C4-2B (cell line): ENCODE measurements around the gene HDAC4.
"Not testable (repeated sequence)": the region's sequence is repeated elsewhere in the genome, so short reads cannot be mapped to it uniquely, and the experiment has no call there.

Experiments
- H3K27ac ChIP-seq: fragments of 450-650 bp; 2 replicates; pipeline ENCODE4 v1.5.1; 2017
- ZFX ChIP-seq: fragments of 450-650 bp; IDR thresholded peaks from 2 replicates; pipeline ENCODE4 v1.6.1; 2017
- TF ChIP-seq, protein P1 (sequence below): fragments of 450-650 bp; conservative IDR thresholded peaks from 2 replicates; pipeline ENCODE4 v1.5.1; 2017; ENCODE audit warnings: mild to moderate bottlenecking

HDAC4 gene

DNA sequence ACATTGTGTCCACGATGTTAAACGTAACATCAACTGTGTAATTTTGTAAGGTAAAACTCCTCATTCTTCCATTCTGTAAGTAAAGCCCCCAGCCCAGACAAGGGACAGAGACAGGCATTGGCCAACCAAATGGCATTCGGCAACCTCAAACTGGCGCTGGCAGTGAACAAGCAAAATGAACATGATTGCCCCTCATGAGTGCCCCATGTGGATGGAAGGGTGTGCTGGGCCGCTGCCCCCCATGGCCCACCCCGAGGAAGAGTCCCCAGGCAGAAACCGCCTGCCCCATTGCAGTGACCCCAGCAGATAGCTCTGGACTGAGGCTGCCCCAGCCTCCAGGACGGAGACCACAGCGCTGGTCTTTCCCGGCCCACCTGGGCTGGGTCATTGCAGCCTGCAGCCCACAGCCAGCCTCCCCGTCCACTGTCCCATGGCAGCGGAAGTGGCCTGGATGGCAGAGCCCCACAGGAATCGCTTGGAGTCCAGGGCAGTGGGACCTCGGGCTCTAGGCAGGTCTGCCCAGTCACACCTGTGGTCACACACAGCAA lies 220.2 kb downstream of the HDAC4 start:
- no peak for TF ChIP-seq ZFX
- TF ChIP-seq, protein P1, sequence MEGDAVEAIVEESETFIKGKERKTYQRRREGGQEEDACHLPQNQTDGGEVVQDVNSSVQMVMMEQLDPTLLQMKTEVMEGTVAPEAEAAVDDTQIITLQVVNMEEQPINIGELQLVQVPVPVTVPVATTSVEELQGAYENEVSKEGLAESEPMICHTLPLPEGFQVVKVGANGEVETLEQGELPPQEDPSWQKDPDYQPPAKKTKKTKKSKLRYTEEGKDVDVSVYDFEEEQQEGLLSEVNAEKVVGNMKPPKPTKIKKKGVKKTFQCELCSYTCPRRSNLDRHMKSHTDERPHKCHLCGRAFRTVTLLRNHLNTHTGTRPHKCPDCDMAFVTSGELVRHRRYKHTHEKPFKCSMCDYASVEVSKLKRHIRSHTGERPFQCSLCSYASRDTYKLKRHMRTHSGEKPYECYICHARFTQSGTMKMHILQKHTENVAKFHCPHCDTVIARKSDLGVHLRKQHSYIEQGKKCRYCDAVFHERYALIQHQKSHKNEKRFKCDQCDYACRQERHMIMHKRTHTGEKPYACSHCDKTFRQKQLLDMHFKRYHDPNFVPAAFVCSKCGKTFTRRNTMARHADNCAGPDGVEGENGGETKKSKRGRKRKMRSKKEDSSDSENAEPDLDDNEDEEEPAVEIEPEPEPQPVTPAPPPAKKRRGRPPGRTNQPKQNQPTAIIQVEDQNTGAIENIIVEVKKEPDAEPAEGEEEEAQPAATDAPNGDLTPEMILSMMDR = no peak
- no peak overlapping the region for H3K27ac ChIP-seq

DNA sequence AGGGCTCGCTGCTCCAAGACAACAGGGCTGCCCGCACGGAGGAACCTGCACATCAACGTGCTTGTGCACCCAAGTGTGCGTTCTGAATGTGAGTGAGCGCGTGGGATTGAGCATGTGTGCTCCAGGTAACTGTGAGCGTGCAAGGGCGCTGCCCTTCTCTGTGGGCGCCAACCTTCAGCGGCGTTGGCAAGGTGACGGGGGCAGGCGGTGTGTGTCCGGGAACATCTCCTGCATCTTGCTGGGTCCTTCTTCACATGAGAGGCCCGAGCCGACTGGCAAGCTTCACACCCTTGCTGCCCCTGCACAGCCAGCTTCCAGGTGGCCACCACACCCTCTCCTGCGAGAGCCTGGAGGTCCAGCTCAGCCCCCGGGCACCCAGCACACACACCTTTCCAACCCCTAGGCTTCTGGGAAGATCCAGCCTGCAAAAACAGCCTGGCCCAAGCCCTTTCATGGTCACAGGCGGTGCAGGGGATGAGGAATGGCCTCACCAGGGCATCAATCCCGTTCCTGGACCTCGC lies 220.9 kb downstream of the HDAC4 start:
- TF ChIP-seq ZFX = no peak
- TF ChIP-seq, protein P1 = no peak
- H3K27ac ChIP-seq = no peak overlapping the region

DNA sequence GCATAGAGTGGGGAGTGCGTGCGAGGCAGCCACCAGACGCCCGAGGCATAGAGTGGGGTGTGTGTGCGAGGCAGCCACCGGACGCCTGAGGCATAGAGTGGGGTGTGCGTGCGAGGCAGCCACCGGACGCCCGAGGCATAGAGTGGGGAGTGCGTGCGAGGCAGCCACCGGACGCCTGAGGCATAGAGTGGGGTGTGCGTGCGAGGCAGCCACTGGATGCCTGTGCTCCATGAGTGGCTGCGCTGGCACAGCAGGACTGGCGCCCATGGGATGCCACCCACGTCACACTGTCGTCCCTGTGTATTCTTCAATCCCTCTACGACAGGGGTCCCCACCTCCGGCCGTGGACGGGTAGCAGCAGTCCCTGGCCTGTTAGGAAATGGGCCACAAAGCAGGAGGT lies 221.9 kb downstream of the HDAC4 start:
- no peak for TF ChIP-seq ZFX
- TF ChIP-seq, protein P1 = no peak
- no peak overlapping the region for H3K27ac ChIP-seq

DNA sequence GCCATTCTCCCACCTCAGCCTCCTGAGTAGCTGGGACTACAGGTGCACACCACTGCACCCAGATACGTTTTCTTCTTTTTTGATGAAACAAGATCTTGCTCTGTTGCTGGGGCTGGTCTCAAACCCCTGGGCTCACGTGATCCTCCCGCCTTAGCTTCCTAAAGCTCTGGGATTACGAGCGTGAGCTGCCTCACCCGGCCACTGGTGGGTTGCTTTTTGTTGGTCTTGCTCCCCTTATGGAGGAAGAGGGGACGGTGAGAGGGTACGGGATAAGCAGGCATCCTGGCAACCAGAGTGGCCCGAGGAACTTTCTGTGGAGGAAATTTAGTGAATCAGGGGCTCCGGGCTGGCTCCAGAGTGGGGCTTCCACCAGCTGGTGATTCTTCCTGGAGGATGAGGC lies 222.3 kb downstream of the HDAC4 start:
- no peak overlapping the region for H3K27ac ChIP-seq
- TF ChIP-seq, protein P1 = no peak

DNA sequence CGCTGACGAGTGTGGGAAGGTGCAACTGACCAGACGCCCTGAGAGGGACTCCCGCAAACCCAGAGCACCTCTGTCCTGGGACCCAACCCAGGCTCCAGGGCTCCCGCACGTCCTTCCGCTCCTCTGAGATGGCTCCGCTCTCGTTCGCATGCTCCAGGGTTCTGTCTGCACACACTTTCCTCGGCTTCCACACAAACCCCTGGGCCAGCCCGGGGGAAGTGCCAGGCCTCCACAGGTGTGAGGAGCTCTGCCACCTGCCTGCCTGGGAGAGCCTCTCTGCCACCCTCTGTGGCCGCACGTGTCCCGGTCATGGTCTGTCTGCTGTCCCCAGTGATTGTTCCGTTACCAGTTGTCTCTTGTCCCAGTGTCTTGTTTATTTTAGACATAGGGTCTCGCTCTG lies 222.9 kb downstream of the HDAC4 start:
- TF ChIP-seq, protein P1 = no peak
- TF ChIP-seq ZFX = no peak
- no peak overlapping the region for H3K27ac ChIP-seq

DNA sequence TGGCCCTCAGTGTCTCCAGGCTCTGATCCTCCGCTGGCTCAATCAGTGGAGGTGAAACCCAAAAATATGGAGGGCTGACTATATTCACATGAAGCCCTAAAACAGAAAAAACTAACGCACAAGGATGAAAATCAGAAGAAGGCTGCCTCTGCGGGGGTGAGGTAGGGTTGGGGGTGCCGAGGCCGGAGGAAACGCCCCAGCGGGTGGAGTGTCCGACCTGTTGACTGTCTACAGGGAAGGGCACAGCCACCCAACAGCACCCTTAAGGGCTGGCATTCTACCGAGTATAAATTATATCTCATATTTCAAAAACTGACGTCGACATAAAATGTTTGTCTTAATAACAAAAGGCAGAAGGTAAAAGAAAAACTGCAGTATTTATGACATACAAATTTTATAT lies 223.5 kb downstream of the HDAC4 start:
- H3K27ac ChIP-seq = no peak overlapping the region
- TF ChIP-seq, protein P1 = no peak
- TF ChIP-seq ZFX = no peak

DNA sequence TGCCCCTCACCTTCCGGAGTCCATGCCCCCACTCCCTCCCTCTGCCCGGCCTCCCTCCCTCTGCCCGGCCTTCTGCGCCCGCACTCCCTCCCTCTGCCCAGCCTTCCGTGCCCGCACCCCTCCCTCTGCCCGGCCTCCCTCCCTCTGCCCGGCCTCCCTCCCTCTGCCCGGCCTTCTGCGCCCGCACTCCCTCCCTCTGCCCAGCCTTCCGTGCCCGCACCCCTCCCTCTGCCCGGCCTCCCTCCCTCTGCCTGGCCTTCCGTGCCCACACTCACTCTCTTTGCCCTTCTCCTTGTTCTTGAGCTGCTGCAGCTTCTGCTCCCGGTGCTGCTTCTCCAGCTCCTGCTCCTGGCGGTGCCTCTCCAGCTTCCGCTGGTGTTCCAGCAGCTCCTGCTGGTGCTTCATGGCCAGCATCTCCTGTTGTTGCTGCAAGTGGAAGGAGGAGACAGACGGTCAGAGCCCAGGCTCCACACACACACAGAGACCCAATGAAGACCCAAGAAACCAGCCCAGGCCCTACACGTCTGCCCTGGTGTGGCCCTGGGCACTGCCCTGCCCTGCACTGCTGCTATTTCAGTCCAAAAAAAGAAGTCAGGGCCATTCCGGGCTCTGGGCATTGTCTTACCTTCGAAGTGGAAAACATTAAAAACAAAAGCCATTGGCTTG lies 224.5 kb downstream of the HDAC4 start:
- H3K27ac ChIP-seq = not testable (repeated sequence)

DNA sequence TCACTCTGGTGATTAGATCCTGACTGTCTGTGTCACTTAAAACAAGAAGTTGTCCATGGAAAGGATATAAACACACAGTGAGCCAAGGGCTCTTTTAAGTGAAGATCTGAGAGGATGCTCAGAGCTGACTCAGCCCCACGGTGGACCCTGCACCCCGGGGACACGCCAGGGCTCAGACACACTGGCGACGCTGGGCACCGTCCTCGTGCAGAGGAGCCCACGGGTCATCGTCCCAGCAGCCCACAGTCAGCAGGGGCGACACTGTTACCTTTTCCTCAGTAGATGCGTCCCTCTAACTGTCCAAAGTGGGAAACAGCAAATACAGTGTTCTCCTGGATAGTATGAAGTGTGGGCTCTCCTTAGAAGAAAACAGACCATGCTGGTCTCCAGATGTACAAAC lies 225.6 kb downstream of the HDAC4 start:
- TF ChIP-seq, protein P1 = no peak
- no peak for TF ChIP-seq ZFX
- no peak overlapping the region for H3K27ac ChIP-seq
